Lung (tissue), 12 donors: ENCODE data around the gene TBX5. TPM values are rescaled to one million over a fixed set of nuclear protein-coding genes. Genes with fewer than 3 reads are reported as not detected.

Experiments
- ATAC-seq: fragments of 200-7000 bp; cut with Tn5 transposase; one replicate; pipeline ENCODE4 v1.9.1; 2020; ENCODE audit warnings: moderate number of reproducible peaks; ENCODE audit not compliant: insufficient read depth, low FRiP score
- DNase-seq, 3 donors: peaks; one replicate each; pipeline ENCODE4 v3.0.0-alpha.2; 2013 to 2017
- H3K27ac ChIP-seq, 2 donors: one replicate each; pipeline ENCODE4 v1.5.1; 2013; ENCODE audit warnings: mild to moderate bottlenecking in 2 of 2, moderate library complexity in 2 of 2, control low read depth in 1 of 2, inconsistent platforms in 1 of 2, low read depth in 1 of 2, low read length in 1 of 2
- H3K27me3 ChIP-seq, 3 donors: one replicate each; pipeline ENCODE4 v1.5.1; 2013; ENCODE audit warnings: low read length in 2 of 3; ENCODE audit not compliant: control insufficient read depth in 3 of 3, insufficient read depth in 3 of 3
- H3K36me3 ChIP-seq, 4 donors: one replicate each; pipeline ENCODE4 v1.5.1; 2013; ENCODE audit warnings: low read length in 4 of 4, mild to moderate bottlenecking in 1 of 4, moderate library complexity in 1 of 4; ENCODE audit not compliant: control insufficient read depth in 4 of 4, insufficient read depth in 4 of 4
- H3K4me1 ChIP-seq, 5 donors: one replicate each; pipeline ENCODE4 v1.5.1; 2013; ENCODE audit warnings: low read length in 5 of 5, mild to moderate bottlenecking in 2 of 5, moderate library complexity in 1 of 5; ENCODE audit not compliant: control insufficient read depth in 5 of 5, insufficient read depth in 5 of 5
- H3K4me3 ChIP-seq: one replicate; pipeline ENCODE4 v1.5.1; 2013; ENCODE audit warnings: mild to moderate bottlenecking, control low read depth, moderate library complexity
- H3K9ac ChIP-seq, 2 donors: one replicate each; pipeline ENCODE4 v1.5.1; 2013; ENCODE audit warnings: low read length in 2 of 2, control low read depth in 1 of 2; ENCODE audit not compliant: insufficient read depth in 1 of 2
- H3K9me3 ChIP-seq, 4 donors: one replicate each; pipeline ENCODE4 v1.5.1; 2013; ENCODE audit warnings: low read length in 3 of 4, mild to moderate bottlenecking in 1 of 4, moderate library complexity in 1 of 4; ENCODE audit not compliant: control insufficient read depth in 4 of 4, insufficient read depth in 3 of 4
- CTCF ChIP-seq: IDR thresholded peaks from 2 replicates; pipeline ENCODE4 v1.5.1; 2012; ENCODE audit warnings: mild to moderate bottlenecking; ENCODE audit errors: control extremely low read depth, extremely low read depth
- WGBS, 2 donors: extraction: QIAGEN DNeasy Blood & Tissue Kit; methylation state at CpG; one replicate each; pipeline ENCODE4 v1.1.7; 2013; 5-methylcytosine and 5-hydroxymethylcytosine counted together
- polyA plus RNA-seq, 2 donors: library from polyadenylated mRNA; stranded (reverse); fragments of 200-250 nt; gene quantifications; one replicate each; pipeline ENCODE4 v1.2.1, GENCODE V29; 2013
- total RNA-seq, 2 donors: library from RNA; depleted of rRNA in 1 of 2; stranded (reverse); fragments of >200 nt in 1 of 2; gene quantifications; one replicate each; pipeline ENCODE4 v1.2.1, GENCODE V29; 2014 to 2021
- donor health status: control.
- donor health status: control.
- donor health status: Bipolar disorder and iron deficiency.
- donor health status: healthy.
- donor health status: DM: yes; HTN: yes; CAD: no.

Gene TBX5
- total and polyA plus RNA-seq, 4 donors: 5.6 to 39.7 (median 13.9) TPM

GRCh38 chr12:114334395-114334794 is 71.5 kb downstream of the TBX5 start:
- ATAC-seq: no peak

GRCh38 chr12:114328292-114328691 is 77.7 kb downstream of the TBX5 start:
- no peaks in the 10 kb centered on the region for H3K36me3 ChIP-seq
- 85% methylated on average over 2 of the region's 2 CpGs for WGBS, 2 donors
- ATAC-seq: no peak

More at GRCh38 chr12:114334395-114334794, 71.5 kb downstream of the TBX5 start:
- no peak for DNase-seq
- 79 to 89% methylated on average over 5 of the region's 5 CpGs for WGBS, 2 donors
- H3K27ac ChIP-seq: no peak overlapping the region
- H3K9me3 ChIP-seq: peaks cover 0 to 4% (median 2%) of the 10 kb centered on the region in 4 donors
- H3K4me1 ChIP-seq: peaks cover 0 to 8% (median 0%) of the 10 kb centered on the region in 5 donors
- H3K36me3 ChIP-seq: no peaks in the 10 kb centered on the region
- H3K4me3 ChIP-seq: no peak overlapping the region
- no peak overlapping the region for H3K9ac ChIP-seq
- H3K27me3 ChIP-seq: no peaks in the 10 kb centered on the region
- TF ChIP-seq CTCF: no peak

GRCh38 chr12:114327765-114328164 is 78.2 kb downstream of the TBX5 start:
- Histone ChIP-seq H3K27me3 (no peaks in the 10 kb centered on the region), H3K9ac (no peak overlapping the region), H3K4me3 (no peak overlapping the region), H3K9me3 (peaks cover 0 to 6% (median 0%) of the 10 kb centered on the region in 4 donors), H3K4me1 (no peaks in the 10 kb centered on the region), H3K36me3 (no peaks in the 10 kb centered on the region), H3K27ac (no peak overlapping the region)
- DNase-seq: no peak
- TF ChIP-seq CTCF: no peak
- ATAC-seq: no peak

More at GRCh38 chr12:114328292-114328691, 77.7 kb downstream of the TBX5 start:
- Histone ChIP-seq H3K4me1 (no peaks in the 10 kb centered on the region), H3K9me3 (peaks cover 0 to 6% (median 0%) of the 10 kb centered on the region in 4 donors), H3K27me3 (no peaks in the 10 kb centered on the region), H3K9ac (no peak overlapping the region), H3K4me3 (no peak overlapping the region), H3K27ac (no peak overlapping the region)
- DNase-seq: no peak
- TF ChIP-seq CTCF: no peak

DNA sequence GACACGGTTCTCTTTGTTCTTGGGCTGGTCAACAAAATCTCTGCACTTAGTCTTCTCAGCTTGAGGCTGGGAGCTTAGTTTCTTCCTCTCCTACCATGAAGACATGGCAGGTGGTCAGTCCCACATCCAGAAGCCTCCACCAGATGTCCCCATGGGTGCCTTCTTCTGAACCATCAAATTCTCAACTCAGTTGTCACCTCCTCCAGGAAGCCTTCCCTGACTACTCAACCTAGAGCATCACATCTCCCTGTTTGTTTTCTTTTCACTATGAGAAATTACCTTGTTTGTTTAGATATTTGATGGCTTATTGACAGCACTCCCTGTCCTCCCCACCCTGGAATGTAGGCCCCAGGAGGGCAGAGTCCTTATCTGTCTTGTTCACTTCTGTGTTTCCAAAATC is 84.4 kb downstream of the TBX5 start:
- no peaks in the 10 kb centered on the region for H3K4me1 ChIP-seq
- no peak for ATAC-seq

More for the DNA sequence above, 84.4 kb downstream of the TBX5 start:
- no peaks in the 10 kb centered on the region for H3K9me3 ChIP-seq
- H3K27me3 ChIP-seq: no peaks in the 10 kb centered on the region
- no peak overlapping the region for H3K9ac ChIP-seq
- H3K36me3 ChIP-seq: no peaks in the 10 kb centered on the region
- DNase-seq: no peak
- H3K27ac ChIP-seq: no peak overlapping the region
- 84 to 89% methylated on average over 1 of the region's 1 CpG for WGBS, 2 donors
- no peak overlapping the region for H3K4me3 ChIP-seq
- no peak for TF ChIP-seq CTCF
